ENCODE data around the gene CHD6.

The CHD6 gene, protein sequence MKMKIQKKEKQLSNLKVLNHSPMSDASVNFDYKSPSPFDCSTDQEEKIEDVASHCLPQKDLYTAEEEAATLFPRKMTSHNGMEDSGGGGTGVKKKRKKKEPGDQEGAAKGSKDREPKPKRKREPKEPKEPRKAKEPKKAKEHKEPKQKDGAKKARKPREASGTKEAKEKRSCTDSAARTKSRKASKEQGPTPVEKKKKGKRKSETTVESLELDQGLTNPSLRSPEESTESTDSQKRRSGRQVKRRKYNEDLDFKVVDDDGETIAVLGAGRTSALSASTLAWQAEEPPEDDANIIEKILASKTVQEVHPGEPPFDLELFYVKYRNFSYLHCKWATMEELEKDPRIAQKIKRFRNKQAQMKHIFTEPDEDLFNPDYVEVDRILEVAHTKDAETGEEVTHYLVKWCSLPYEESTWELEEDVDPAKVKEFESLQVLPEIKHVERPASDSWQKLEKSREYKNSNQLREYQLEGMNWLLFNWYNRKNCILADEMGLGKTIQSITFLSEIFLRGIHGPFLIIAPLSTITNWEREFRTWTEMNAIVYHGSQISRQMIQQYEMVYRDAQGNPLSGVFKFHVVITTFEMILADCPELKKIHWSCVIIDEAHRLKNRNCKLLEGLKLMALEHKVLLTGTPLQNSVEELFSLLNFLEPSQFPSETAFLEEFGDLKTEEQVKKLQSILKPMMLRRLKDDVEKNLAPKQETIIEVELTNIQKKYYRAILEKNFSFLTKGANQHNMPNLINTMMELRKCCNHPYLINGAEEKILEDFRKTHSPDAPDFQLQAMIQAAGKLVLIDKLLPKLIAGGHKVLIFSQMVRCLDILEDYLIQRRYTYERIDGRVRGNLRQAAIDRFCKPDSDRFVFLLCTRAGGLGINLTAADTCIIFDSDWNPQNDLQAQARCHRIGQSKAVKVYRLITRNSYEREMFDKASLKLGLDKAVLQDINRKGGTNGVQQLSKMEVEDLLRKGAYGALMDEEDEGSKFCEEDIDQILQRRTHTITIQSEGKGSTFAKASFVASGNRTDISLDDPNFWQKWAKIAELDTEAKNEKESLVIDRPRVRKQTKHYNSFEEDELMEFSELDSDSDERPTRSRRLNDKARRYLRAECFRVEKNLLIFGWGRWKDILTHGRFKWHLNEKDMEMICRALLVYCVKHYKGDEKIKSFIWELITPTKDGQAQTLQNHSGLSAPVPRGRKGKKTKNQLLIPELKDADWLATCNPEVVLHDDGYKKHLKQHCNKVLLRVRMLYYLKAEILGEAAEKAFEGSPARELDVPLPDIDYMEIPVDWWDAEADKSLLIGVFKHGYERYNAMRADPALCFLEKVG (N-terminal part only)

DNA sequence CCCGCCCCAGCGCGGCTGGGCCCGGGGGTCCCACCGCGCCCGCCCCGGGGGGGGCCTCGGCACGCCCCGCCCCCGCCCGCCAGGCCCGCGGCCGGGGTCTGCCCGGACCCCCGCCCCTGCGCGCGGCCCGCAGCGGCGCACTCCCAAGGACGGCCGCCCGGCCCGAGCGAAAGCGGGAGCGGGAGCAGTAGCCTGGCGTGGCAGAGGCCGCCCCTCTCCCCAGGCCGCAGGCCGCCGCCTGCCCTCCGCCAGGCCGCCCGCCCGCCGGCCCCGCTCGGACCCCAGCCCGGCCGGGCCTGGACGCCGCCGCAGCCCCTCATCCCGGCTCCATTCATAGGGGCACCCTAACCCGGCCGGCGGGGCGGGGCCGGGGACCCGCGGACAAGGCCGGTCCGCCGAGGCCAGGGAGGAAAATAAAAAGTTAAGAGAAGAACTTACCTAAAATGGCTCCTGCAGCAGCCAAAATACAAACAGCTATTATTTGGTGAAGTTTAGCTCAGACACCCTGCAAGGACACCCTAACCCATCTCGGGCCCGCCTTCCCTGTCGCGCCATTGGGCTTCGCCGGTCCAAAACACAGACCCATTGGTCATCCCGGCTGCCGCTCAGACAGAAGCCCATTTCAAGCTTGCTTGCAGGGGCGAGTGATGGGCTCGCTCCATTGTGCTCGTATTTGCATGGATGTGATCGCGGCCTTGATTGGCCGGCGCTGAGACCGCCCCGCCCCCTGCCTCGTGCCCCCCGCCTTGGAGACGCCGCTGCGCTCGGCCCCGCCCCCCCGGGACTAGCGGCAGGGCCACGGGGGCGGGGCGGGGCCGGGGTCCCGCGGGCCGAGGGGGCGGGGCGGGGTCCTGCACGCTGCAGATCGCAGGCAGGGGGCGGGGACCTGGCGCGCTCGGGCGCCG, at the start of gene CHD6:
Gene CHD6 (minus strand): TSS at position 476 of the 905 bp plus-strand sequence. CDS start 67,040 bp downstream, outside the sequence.
- peak; percentile 99 for DNase-seq

DNA sequence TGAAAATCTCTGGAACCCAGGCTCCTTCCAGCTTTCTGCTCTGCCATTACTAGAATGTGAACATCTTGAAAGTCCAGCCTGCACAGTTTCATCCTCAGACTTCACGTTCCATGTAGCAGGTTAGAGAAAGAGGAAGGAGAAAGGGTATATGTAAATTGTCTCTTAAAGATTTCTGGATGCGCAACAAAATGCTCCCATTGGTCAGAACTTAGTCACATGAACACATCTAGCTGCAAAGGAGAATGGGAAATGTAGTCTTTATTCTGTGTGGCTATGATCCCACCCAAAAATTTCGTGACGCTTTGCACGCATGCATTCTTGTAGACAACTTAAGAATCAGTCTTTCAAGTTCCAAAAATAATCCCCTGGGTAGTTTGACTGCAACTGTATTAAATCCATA, 46.4 kb upstream of the CHD6 start:
- no peak for DNase-seq

GRCh38 chr20:41657655-41658054, 39.5 kb upstream of the CHD6 start:
- no peak for DNase-seq

- no peak for DNase-seq
Observed at GRCh38 chr20:41655962-41656618, 37.9 kb upstream of the CHD6 start.

GRCh38 chr20:41654884-41655283, 36.7 kb upstream of the CHD6 start:
- no peak for DNase-seq

GRCh38 chr20:41654292-41654691, 36.1 kb upstream of the CHD6 start:
- no peak for DNase-seq

DNA sequence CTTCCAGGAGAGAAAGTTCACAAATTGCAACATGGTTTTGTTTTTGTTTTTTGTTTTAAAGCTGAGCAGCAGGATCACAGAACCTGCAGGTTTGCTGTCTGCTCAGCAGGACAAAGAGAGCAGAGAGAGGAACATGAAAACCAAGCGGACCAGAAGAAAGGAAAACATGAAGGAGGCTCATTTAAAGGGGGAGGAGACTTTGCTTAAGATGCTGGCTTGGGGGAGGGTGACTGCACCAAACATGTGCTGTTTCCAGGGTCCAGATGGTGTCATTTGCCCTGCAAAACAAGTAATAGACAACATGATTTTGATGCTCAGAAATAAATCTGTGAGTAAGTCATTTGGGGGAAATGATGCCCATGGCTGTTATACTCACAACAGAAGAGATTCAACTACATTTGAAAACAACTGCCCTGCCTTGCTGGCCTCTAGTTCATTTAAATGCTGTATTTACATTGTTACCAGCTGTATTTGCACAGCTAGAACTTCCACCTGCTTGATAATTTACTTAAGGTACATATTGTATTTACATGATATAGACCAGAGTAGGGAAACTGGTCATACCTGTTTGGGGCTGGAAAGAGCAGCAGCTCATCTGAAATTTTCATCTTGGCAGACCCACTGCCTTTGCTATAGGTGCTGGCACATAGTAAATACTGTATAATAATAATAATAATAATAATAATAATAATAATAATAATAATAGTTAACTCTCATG, 32.2 kb upstream of the CHD6 start:
- DNase-seq = no peak

DNA sequence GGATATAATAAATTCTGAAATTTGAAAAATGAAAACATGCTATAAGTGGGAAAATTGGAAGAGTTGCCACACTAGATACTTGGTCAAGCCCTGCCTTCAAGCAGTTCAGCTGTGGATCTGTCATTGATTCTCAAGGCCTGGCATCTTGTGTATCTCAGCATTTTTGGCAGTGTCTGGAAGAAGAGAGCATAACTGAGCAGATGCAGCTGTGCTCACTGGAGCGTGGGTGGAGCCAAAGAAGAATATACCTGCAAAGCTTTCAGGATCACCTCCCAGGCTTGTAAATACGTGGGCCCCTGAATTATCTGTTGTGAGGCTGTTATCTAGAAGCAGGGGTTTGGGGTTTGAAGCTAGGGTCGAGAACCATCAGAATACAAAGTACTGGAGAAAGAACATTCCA, 31.3 kb upstream of the CHD6 start:
- no peak for DNase-seq

DNA sequence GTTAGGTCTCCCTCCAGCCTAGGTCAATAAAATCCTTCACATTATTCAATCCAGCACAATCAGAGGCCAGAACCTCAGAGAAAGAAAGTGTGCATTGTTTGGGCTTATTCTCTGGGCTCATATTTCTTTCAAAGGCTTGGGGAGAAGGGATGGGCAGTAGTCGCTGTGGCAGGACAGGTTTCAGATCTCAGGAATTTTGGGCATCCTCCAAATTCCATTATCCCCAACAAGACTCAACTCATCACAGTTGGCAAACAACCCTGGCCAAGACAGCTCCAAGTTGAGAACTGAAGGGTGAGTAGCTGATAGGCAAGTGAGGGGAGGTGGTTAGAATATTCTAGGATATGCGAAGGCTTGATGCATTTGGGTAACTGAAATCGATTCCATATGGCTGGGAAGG, 27.2 kb upstream of the CHD6 start:
- no peak for DNase-seq

- DNase-seq = no peak
Observed at GRCh38 chr20:41643504-41643938, 25.3 kb upstream of the CHD6 start.

GRCh38 chr20:41639630-41640029, 21.5 kb upstream of the CHD6 start:
- DNase-seq = no peak

DNA sequence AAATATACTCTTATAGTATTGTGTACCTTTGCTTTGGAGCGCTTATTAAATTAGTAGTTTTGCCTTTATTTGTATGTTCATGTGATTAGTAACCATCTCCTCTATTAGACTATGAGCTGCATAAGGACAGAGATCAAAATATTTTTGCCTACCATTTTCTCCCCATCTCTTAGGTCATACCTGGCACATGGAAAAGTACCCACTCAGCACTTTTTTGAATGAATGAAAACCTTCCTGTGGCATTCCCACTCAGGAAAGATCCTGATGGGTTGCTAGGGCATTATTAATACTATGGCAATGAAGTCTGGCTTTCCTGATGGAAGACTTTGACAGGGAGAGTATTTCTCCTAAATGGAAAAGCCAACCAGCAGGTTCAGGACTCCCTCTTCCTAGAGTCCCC, 20.3 kb upstream of the CHD6 start:
- no peak for DNase-seq

DNA sequence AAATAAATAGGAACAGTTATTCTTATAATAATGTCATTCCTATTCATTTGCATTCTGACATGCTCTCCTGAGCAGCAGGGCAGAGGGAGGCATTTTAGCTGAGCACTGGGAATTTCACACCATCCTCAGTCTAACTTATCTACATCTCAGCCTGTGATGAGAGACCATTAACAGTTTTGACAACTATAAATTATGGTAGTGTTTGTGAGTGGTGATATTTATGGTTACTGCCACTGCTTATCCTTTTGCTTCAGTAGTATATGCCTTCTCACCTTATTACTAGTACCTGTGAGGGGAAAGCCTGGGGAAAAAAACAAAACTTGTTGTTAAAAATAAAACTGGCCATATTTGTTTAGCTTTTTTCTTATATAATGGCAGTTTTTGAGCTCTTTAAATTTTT, 17.0 kb upstream of the CHD6 start:
- DNase-seq = no peak

DNA sequence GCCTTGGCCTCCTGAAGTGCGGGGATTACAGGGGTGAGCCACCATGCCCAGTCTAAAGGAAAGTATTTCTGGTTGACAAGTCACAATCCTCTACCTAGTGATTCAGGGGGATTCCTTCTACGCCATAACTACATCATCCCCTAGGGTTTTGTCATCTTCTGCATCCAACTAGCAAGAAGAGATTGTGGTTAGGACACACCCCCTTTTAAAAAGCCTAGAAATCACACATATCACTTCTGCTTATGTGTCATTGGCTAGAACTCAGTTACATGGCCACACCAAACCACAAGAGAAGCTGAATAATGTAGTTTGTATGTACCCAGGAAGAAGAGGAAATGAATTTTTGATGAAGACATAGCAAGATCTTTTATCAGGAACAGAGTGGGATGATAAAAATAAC, 14.7 kb upstream of the CHD6 start:
- DNase-seq = no peak

DNA sequence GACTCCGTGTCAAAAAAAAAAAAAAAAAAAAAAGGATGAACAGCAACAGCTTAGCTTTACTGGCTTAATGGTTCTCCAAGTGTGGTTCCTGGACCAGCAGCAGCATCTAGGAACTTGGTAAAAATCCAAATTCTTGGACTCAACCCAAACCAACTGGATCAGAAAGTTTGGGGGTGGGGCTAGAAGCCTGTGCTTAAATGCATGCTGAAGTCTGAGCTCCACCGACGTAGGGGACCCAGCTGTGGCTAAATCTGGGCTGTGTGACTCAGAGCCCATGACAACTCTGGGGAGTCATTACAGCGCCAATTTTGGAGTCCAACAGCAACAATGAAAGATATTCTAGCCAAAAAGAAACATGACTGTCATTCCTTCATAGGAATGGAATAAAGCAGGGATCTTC, 13.6 kb upstream of the CHD6 start:
- no peak for DNase-seq

DNA sequence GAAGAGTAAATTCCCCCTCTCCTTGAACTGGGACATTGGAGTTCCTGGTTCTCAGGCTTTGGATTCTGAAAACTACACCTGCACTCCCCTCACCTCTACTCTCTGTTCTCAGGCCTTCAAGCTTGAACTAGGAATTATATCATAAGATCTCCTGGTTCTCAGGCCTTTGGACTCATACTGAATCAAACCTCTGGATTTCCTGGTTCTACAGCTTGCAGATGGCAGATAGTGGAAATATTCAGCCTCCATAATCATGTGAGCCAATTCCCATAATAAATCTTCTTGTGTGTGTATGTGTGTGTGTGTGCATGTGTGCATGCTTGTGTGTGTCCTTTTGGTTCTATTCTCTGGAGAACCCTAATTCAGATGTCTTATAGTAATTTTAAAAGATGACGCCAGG, 12.7 kb upstream of the CHD6 start:
- DNase-seq = no peak

DNA sequence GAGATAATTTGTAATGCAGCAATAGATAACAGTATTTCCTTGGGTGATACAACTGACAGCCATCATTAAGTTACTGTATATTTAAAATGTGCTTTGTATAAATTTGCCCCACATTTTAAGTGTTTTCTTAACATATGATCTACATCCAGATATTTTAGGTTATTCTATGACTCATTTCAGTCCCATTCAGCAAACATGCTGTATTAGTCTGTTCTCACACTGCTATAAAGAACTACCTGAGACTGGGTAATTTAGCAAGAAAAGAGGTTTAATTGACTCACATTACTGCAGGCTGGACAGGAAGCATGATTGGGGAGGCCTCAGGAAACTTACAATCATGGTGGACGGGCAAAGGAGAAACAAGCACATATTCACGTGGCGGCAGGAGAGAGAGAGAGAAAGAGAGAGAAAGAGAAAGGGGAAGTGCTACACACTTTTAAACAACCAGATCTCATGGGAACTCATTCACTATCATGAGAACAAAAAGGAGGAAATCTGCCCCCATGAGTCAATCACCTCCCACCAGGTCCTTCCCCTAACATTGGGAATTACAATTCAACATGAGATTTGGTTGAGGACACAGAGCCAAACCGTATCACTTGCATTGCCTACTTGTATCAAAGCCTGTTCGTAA, 9.6 kb upstream of the CHD6 start:
- DNase-seq = no peak

- no peak for DNase-seq
Observed at GRCh38 chr20:41627001-41627495, 8.9 kb upstream of the CHD6 start.

- DNase-seq = no peak
Observed at GRCh38 chr20:41623625-41624375, 5.6 kb upstream of the CHD6 start.
